SJCRH30 (cell line): ENCODE measurements around the gene GRIN1. TPM values are rescaled to one million over a fixed set of nuclear protein-coding genes. Genes with fewer than 3 reads are reported as not detected.

Experiments
- DNase-seq, 2 experiments: peaks; one replicate each; pipeline ENCODE4 v3.0.0-alpha.2; 2015 to 2020
- H3K27ac ChIP-seq: fragments of 250-450 bp; sonication (Bioruptor Pico); 2 replicates; pipeline ENCODE4 v1.5.1; 2020; ENCODE audit warnings: mild to moderate bottlenecking, moderate library complexity
- H3K27me3 ChIP-seq: fragments of 250-450 bp; sonication (Bioruptor Pico); 2 replicates; pipeline ENCODE4 v1.5.1; 2020; ENCODE audit warnings: mild to moderate bottlenecking, moderate library complexity
- H3K36me3 ChIP-seq: fragments of 250-450 bp; sonication (Bioruptor Pico); 2 replicates; pipeline ENCODE4 v1.5.1; 2020; ENCODE audit warnings: mild to moderate bottlenecking, moderate library complexity
- H3K4me1 ChIP-seq: fragments of 250-450 bp; sonication (Bioruptor Pico); 2 replicates; pipeline ENCODE4 v1.5.1; 2020; ENCODE audit warnings: mild to moderate bottlenecking, moderate library complexity
- H3K4me3 ChIP-seq: fragments of 250-450 bp; sonication (Bioruptor Pico); 2 replicates; pipeline ENCODE4 v1.5.1; 2020; ENCODE audit warnings: mild to moderate bottlenecking, moderate library complexity
- H3K9me3 ChIP-seq: fragments of 250-450 bp; sonication (Bioruptor Pico); replicated peaks from 2 replicates; pipeline ENCODE4 v1.5.1; 2020; ENCODE audit warnings: mild to moderate bottlenecking, moderate library complexity
- total RNA-seq: library from RNA; depleted of rRNA; stranded (reverse); fragments of >200 nt; shearing (Covaris generic); gene quantifications from 2 replicates; pipeline ENCODE4 v1.2.3, GENCODE V29; 2014

The GRIN1 gene
- total RNA-seq, 1 experiment from 2014 or later, result 0.49 TPM

GRCh38 chr9:137200311-137201204 lies 61.6 kb downstream of the GRIN1 start, which contains the start of gene TPRN:
TPRN (minus strand) TSS chr9:137200741; CDS start chr9:137200711, 30 bp downstream.
- Histone ChIP-seq H3K4me3 (peak within 1 kb of the TSS; percentile 58), H3K4me1 (peaks cover 17% of the 10 kb centered on the region), H3K27ac (no peak within 1 kb of the TSS), H3K9me3 (no peaks in the 10 kb centered on the region), H3K36me3 (no peaks in the 10 kb centered on the region), H3K27me3 (no peaks in the 10 kb centered on the region)
- DNase-seq, result peak; percentile 100

GRCh38 chr9:137201205-137201868 lies 62.4 kb downstream of the GRIN1 start:
- no peak for DNase-seq
- peaks cover 18% of the 10 kb centered on the region for H3K4me1 ChIP-seq
- peak overlapping the region; percentile 58 for H3K4me3 ChIP-seq
- no peaks in the 10 kb centered on the region for H3K27me3 ChIP-seq
- H3K27ac ChIP-seq, result no peak overlapping the region
- H3K9me3 ChIP-seq, result no peaks in the 10 kb centered on the region
- no peaks in the 10 kb centered on the region for H3K36me3 ChIP-seq

- Histone ChIP-seq H3K27ac (no peak overlapping the region), H3K27me3 (no peaks in the 10 kb centered on the region), H3K4me3 (no peak overlapping the region), H3K36me3 (peaks cover 9% of the 10 kb centered on the region; the same call in 1 of the 2 replicates), H3K4me1 (peaks cover 22% of the 10 kb centered on the region), H3K9me3 (no peaks in the 10 kb centered on the region)
- no peak for DNase-seq
Observed at GRCh38 chr9:137202966-137203365, 64.0 kb downstream of the GRIN1 start.

GRCh38 chr9:137204731-137205125 lies 65.8 kb downstream of the GRIN1 start:
- peaks cover 12% of the 10 kb centered on the region for H3K4me1 ChIP-seq
- peak overlapping the region; percentile 94 for H3K4me3 ChIP-seq
- H3K36me3 ChIP-seq, result peaks cover 9% of the 10 kb centered on the region
- H3K27ac ChIP-seq, result no peak overlapping the region
- DNase-seq, result no peak
- no peaks in the 10 kb centered on the region for H3K9me3 ChIP-seq
- H3K27me3 ChIP-seq, result no peaks in the 10 kb centered on the region

GRCh38 chr9:137205126-137206069 lies 66.4 kb downstream of the GRIN1 start, which contains the start of the genes NDOR1 and TMEM203:
NDOR1 (plus strand) TSS chr9:137205700; CDS start chr9:137205778, 78 bp downstream.
TMEM203 (minus strand) TSS chr9:137205648; CDS start chr9:137205414, 234 bp downstream.
- Histone ChIP-seq H3K9me3 (no peaks in the 10 kb centered on the region), H3K27me3 (no peaks in the 10 kb centered on the region), H3K4me1 (peaks cover 12% of the 10 kb centered on the region), H3K36me3 (peaks cover 9% of the 10 kb centered on the region), H3K4me3 (peak within 1 kb of the TSS; percentile 94), H3K27ac (peak within 1 kb of the TSS; percentile 55)
- peak; percentile 92 for DNase-seq

GRCh38 chr9:137206602-137207001 lies 67.6 kb downstream of the GRIN1 start:
- Histone ChIP-seq H3K4me1 (peaks cover 12% of the 10 kb centered on the region), H3K9me3 (no peaks in the 10 kb centered on the region), H3K27ac (no peak overlapping the region), H3K27me3 (no peaks in the 10 kb centered on the region), H3K4me3 (peak overlapping the region; percentile 94), H3K36me3 (peaks cover 9% of the 10 kb centered on the region)
- DNase-seq, result no peak

GRCh38 chr9:137211532-137211931 lies 72.6 kb downstream of the GRIN1 start:
- H3K4me1 ChIP-seq, result peaks cover 1% of the 10 kb centered on the region
- H3K9me3 ChIP-seq, result no peaks in the 10 kb centered on the region
- H3K4me3 ChIP-seq, result no peak overlapping the region
- H3K27me3 ChIP-seq, result no peaks in the 10 kb centered on the region
- DNase-seq, result no peak
- H3K36me3 ChIP-seq, result peaks cover 31% of the 10 kb centered on the region
- no peak overlapping the region for H3K27ac ChIP-seq

GRCh38 chr9:137212520-137212919 lies 73.6 kb downstream of the GRIN1 start:
- Histone ChIP-seq H3K27ac (no peak overlapping the region), H3K36me3 (peaks cover 26% of the 10 kb centered on the region), H3K27me3 (no peaks in the 10 kb centered on the region), H3K9me3 (no peaks in the 10 kb centered on the region), H3K4me1 (no peaks in the 10 kb centered on the region), H3K4me3 (no peak overlapping the region)
- no peak for DNase-seq

GRCh38 chr9:137213160-137214060 lies 74.5 kb downstream of the GRIN1 start:
- H3K4me1 ChIP-seq, result no peaks in the 10 kb centered on the region
- DNase-seq, result no peak
- peaks cover 22% of the 10 kb centered on the region for H3K36me3 ChIP-seq
- no peaks in the 10 kb centered on the region for H3K27me3 ChIP-seq
- no peak overlapping the region for H3K27ac ChIP-seq
- H3K4me3 ChIP-seq, result no peak overlapping the region
- no peaks in the 10 kb centered on the region for H3K9me3 ChIP-seq

GRCh38 chr9:137214620-137215019 lies 75.7 kb downstream of the GRIN1 start:
- no peaks in the 10 kb centered on the region for H3K9me3 ChIP-seq
- no peaks in the 10 kb centered on the region for H3K27me3 ChIP-seq
- no peak for DNase-seq
- no peak overlapping the region for H3K27ac ChIP-seq
- H3K4me1 ChIP-seq, result no peaks in the 10 kb centered on the region
- peaks cover 22% of the 10 kb centered on the region for H3K36me3 ChIP-seq
- no peak overlapping the region for H3K4me3 ChIP-seq

- Histone ChIP-seq H3K27me3 (no peaks in the 10 kb centered on the region), H3K36me3 (peaks cover 22% of the 10 kb centered on the region), H3K4me1 (no peaks in the 10 kb centered on the region), H3K4me3 (no peak overlapping the region), H3K27ac (no peak overlapping the region), H3K9me3 (no peaks in the 10 kb centered on the region)
- no peak for DNase-seq
Observed at GRCh38 chr9:137215196-137215986, 76.4 kb downstream of the GRIN1 start.

- peaks cover 3% of the 10 kb centered on the region; the same call in 1 of the 2 replicates for H3K4me1 ChIP-seq
- no peaks in the 10 kb centered on the region for H3K9me3 ChIP-seq
- H3K4me3 ChIP-seq, result no peak overlapping the region
- no peaks in the 10 kb centered on the region for H3K27me3 ChIP-seq
- no peak overlapping the region for H3K27ac ChIP-seq
- DNase-seq, result no peak
- peaks cover 22% of the 10 kb centered on the region for H3K36me3 ChIP-seq
Observed at GRCh38 chr9:137216188-137216965, 77.4 kb downstream of the GRIN1 start.
